ENCODE data around the gene PLEKHA7. TPM values are rescaled to one million over a fixed set of nuclear protein-coding genes. Genes with fewer than 3 reads are reported as not detected.

PLEKHA7 gene
- total and polyA plus RNA-seq, 2 donors = 2.0 to 7.3 TPM

GRCh38 chr11:17012712-17013547, 1.3 kb downstream of the PLEKHA7 start:
- 43% methylated on average over 38 of the region's 38 CpGs for WGBS
- no peak for DNase-seq (ENCODE audit: low read depth in 6 of 9, low spot score in 9 of 9)
- H3K4me3 ChIP-seq (ENCODE audit: low read length in 2 of 2) = peak overlapping the region in 1 of 2 donors; percentile 85
- H3K27me3 ChIP-seq (ENCODE audit: control insufficient read depth in 2 of 2, insufficient read depth in 1 of 2, low read length in 1 of 2) = peaks cover 6 to 75% of the 10 kb centered on the region in 2 donors
- no peak overlapping the region for H3K27ac ChIP-seq (ENCODE audit: low read depth in 1 of 2, low read length in 1 of 2)
- no peaks in the 10 kb centered on the region for H3K36me3 ChIP-seq (ENCODE audit: control insufficient read depth in 2 of 2, insufficient read depth in 2 of 2, low read length in 1 of 2)
- peaks cover 7 to 10% of the 10 kb centered on the region in 2 donors for H3K4me1 ChIP-seq (ENCODE audit: control insufficient read depth in 2 of 2, insufficient read depth in 2 of 2, low read length in 2 of 2)
- no peaks in the 10 kb centered on the region for H3K9me3 ChIP-seq (ENCODE audit: control insufficient read depth in 2 of 2, insufficient read depth in 1 of 2, low read length in 1 of 2)

- Histone ChIP-seq H3K4me3 (ENCODE audit: low read length in 2 of 2) (no peak overlapping the region), H3K4me1 (ENCODE audit: control insufficient read depth in 2 of 2, insufficient read depth in 2 of 2, low read length in 2 of 2) (peaks cover 7 to 10% of the 10 kb centered on the region in 2 donors), H3K9me3 (ENCODE audit: control insufficient read depth in 2 of 2, insufficient read depth in 1 of 2, low read length in 1 of 2) (no peaks in the 10 kb centered on the region), H3K27ac (ENCODE audit: low read depth in 1 of 2, low read length in 1 of 2) (no peak overlapping the region), H3K27me3 (ENCODE audit: control insufficient read depth in 2 of 2, insufficient read depth in 1 of 2, low read length in 1 of 2) (peaks cover 6 to 73% of the 10 kb centered on the region in 2 donors), H3K36me3 (ENCODE audit: control insufficient read depth in 2 of 2, insufficient read depth in 2 of 2, low read length in 1 of 2) (no peaks in the 10 kb centered on the region)
- WGBS = 97% methylated on average over 6 of the region's 6 CpGs
- no peak for DNase-seq (ENCODE audit: low read depth in 6 of 9, low spot score in 9 of 9)
These were observed 2.0 kb downstream of the PLEKHA7 start for GRCh38 chr11:17012179-17012578.

GRCh38 chr11:17010851-17011420, 3.3 kb downstream of the PLEKHA7 start:
- Histone ChIP-seq H3K4me1 (ENCODE audit: control insufficient read depth in 2 of 2, insufficient read depth in 2 of 2, low read length in 2 of 2) (peaks cover 7 to 10% of the 10 kb centered on the region in 2 donors), H3K9me3 (ENCODE audit: control insufficient read depth in 2 of 2, insufficient read depth in 1 of 2, low read length in 1 of 2) (no peaks in the 10 kb centered on the region), H3K27ac (ENCODE audit: low read depth in 1 of 2, low read length in 1 of 2) (no peak overlapping the region), H3K36me3 (ENCODE audit: control insufficient read depth in 2 of 2, insufficient read depth in 2 of 2, low read length in 1 of 2) (no peaks in the 10 kb centered on the region), H3K27me3 (ENCODE audit: control insufficient read depth in 2 of 2, insufficient read depth in 1 of 2, low read length in 1 of 2) (peaks cover 6 to 62% of the 10 kb centered on the region in 2 donors), H3K4me3 (ENCODE audit: low read length in 2 of 2) (no peak overlapping the region)
- 84% methylated on average over 8 of the region's 8 CpGs for WGBS
- no peak for DNase-seq (ENCODE audit: low read depth in 6 of 9, low spot score in 9 of 9)

GRCh38 chr11:17008099-17008498, 6.1 kb downstream of the PLEKHA7 start:
- Histone ChIP-seq H3K4me3 (ENCODE audit: low read length in 2 of 2) (no peak overlapping the region), H3K27me3 (ENCODE audit: control insufficient read depth in 2 of 2, insufficient read depth in 1 of 2, low read length in 1 of 2) (peaks cover 6 to 36% of the 10 kb centered on the region in 2 donors), H3K9me3 (ENCODE audit: control insufficient read depth in 2 of 2, insufficient read depth in 1 of 2, low read length in 1 of 2) (no peaks in the 10 kb centered on the region), H3K4me1 (ENCODE audit: control insufficient read depth in 2 of 2, insufficient read depth in 2 of 2, low read length in 2 of 2) (peaks cover 0 to 2% of the 10 kb centered on the region in 2 donors), H3K36me3 (ENCODE audit: control insufficient read depth in 2 of 2, insufficient read depth in 2 of 2, low read length in 1 of 2) (no peaks in the 10 kb centered on the region), H3K27ac (ENCODE audit: low read depth in 1 of 2, low read length in 1 of 2) (no peak overlapping the region)
- 98% methylated on average over 3 of the region's 3 CpGs for WGBS
- DNase-seq (ENCODE audit: low read depth in 6 of 9, low spot score in 9 of 9) = no peak

GRCh38 chr11:17005646-17006045, 8.6 kb downstream of the PLEKHA7 start:
- no peaks in the 10 kb centered on the region for H3K36me3 ChIP-seq (ENCODE audit: control insufficient read depth in 2 of 2, insufficient read depth in 2 of 2, low read length in 1 of 2)
- H3K4me1 ChIP-seq (ENCODE audit: control insufficient read depth in 2 of 2, insufficient read depth in 2 of 2, low read length in 2 of 2) = no peaks in the 10 kb centered on the region
- no peak overlapping the region for H3K4me3 ChIP-seq (ENCODE audit: low read length in 2 of 2)
- 44% methylated on average over 3 of the region's 3 CpGs for WGBS
- no peak for DNase-seq (ENCODE audit: low read depth in 6 of 9, low spot score in 9 of 9)
- H3K27ac ChIP-seq (ENCODE audit: low read depth in 1 of 2, low read length in 1 of 2) = no peak overlapping the region
- H3K9me3 ChIP-seq (ENCODE audit: control insufficient read depth in 2 of 2, insufficient read depth in 1 of 2, low read length in 1 of 2) = no peaks in the 10 kb centered on the region
- H3K27me3 ChIP-seq (ENCODE audit: control insufficient read depth in 2 of 2, insufficient read depth in 1 of 2, low read length in 1 of 2) = peaks cover 0 to 12% of the 10 kb centered on the region in 2 donors

GRCh38 chr11:17004486-17005148, 9.6 kb downstream of the PLEKHA7 start:
- Histone ChIP-seq H3K36me3 (ENCODE audit: control insufficient read depth in 2 of 2, insufficient read depth in 2 of 2, low read length in 1 of 2) (no peaks in the 10 kb centered on the region), H3K4me1 (ENCODE audit: control insufficient read depth in 2 of 2, insufficient read depth in 2 of 2, low read length in 2 of 2) (no peaks in the 10 kb centered on the region), H3K9me3 (ENCODE audit: control insufficient read depth in 2 of 2, insufficient read depth in 1 of 2, low read length in 1 of 2) (no peaks in the 10 kb centered on the region), H3K27ac (ENCODE audit: low read depth in 1 of 2, low read length in 1 of 2) (no peak overlapping the region), H3K27me3 (ENCODE audit: control insufficient read depth in 2 of 2, insufficient read depth in 1 of 2, low read length in 1 of 2) (peaks cover 0 to 4% of the 10 kb centered on the region in 2 donors), H3K4me3 (ENCODE audit: low read length in 2 of 2) (no peak overlapping the region)
- 83% methylated on average over 7 of the region's 7 CpGs for WGBS
- no peak for DNase-seq (ENCODE audit: low read depth in 6 of 9, low spot score in 9 of 9)

- WGBS = 92% methylated on average over 2 of the region's 2 CpGs
- peaks cover 0 to 3% of the 10 kb centered on the region in 2 donors for H3K27me3 ChIP-seq (ENCODE audit: control insufficient read depth in 2 of 2, insufficient read depth in 1 of 2, low read length in 1 of 2)
- no peak overlapping the region for H3K27ac ChIP-seq (ENCODE audit: low read depth in 1 of 2, low read length in 1 of 2)
- H3K9me3 ChIP-seq (ENCODE audit: control insufficient read depth in 2 of 2, insufficient read depth in 1 of 2, low read length in 1 of 2) = no peaks in the 10 kb centered on the region
- H3K4me1 ChIP-seq (ENCODE audit: control insufficient read depth in 2 of 2, insufficient read depth in 2 of 2, low read length in 2 of 2) = no peaks in the 10 kb centered on the region
- no peak for DNase-seq (ENCODE audit: low read depth in 6 of 9, low spot score in 9 of 9)
- H3K4me3 ChIP-seq (ENCODE audit: low read length in 2 of 2) = no peak overlapping the region
- no peaks in the 10 kb centered on the region for H3K36me3 ChIP-seq (ENCODE audit: control insufficient read depth in 2 of 2, insufficient read depth in 2 of 2, low read length in 1 of 2)
These were observed 10.8 kb downstream of the PLEKHA7 start for GRCh38 chr11:17003426-17003825.

- Histone ChIP-seq H3K36me3 (ENCODE audit: control insufficient read depth in 2 of 2, insufficient read depth in 2 of 2, low read length in 1 of 2) (no peaks in the 10 kb centered on the region), H3K9me3 (ENCODE audit: control insufficient read depth in 2 of 2, insufficient read depth in 1 of 2, low read length in 1 of 2) (no peaks in the 10 kb centered on the region), H3K4me1 (ENCODE audit: control insufficient read depth in 2 of 2, insufficient read depth in 2 of 2, low read length in 2 of 2) (no peaks in the 10 kb centered on the region), H3K4me3 (ENCODE audit: low read length in 2 of 2) (no peak overlapping the region), H3K27me3 (ENCODE audit: control insufficient read depth in 2 of 2, insufficient read depth in 1 of 2, low read length in 1 of 2) (no peaks in the 10 kb centered on the region), H3K27ac (ENCODE audit: low read depth in 1 of 2, low read length in 1 of 2) (no peak overlapping the region)
- no peak for DNase-seq (ENCODE audit: low read depth in 6 of 9, low spot score in 9 of 9)
- 97% methylated on average over 4 of the region's 4 CpGs for WGBS
These were observed 11.7 kb downstream of the PLEKHA7 start for GRCh38 chr11:17002543-17002942.

- H3K4me1 ChIP-seq (ENCODE audit: control insufficient read depth in 2 of 2, insufficient read depth in 2 of 2, low read length in 2 of 2) = no peaks in the 10 kb centered on the region
- no peak for DNase-seq (ENCODE audit: low read depth in 6 of 9, low spot score in 9 of 9)
- WGBS = 94% methylated on average over 3 of the region's 3 CpGs
These were observed 12.4 kb downstream of the PLEKHA7 start for GRCh38 chr11:17001806-17002205.

More at GRCh38 chr11:17001806-17002205, 12.4 kb downstream of the PLEKHA7 start:
- no peaks in the 10 kb centered on the region for H3K27me3 ChIP-seq (ENCODE audit: control insufficient read depth in 2 of 2, insufficient read depth in 1 of 2, low read length in 1 of 2)
- H3K4me3 ChIP-seq (ENCODE audit: low read length in 2 of 2) = no peak overlapping the region
- H3K9me3 ChIP-seq (ENCODE audit: control insufficient read depth in 2 of 2, insufficient read depth in 1 of 2, low read length in 1 of 2) = no peaks in the 10 kb centered on the region
- no peaks in the 10 kb centered on the region for H3K36me3 ChIP-seq (ENCODE audit: control insufficient read depth in 2 of 2, insufficient read depth in 2 of 2, low read length in 1 of 2)
- H3K27ac ChIP-seq (ENCODE audit: low read depth in 1 of 2, low read length in 1 of 2) = no peak overlapping the region

Data from thymus (tissue), 11 donors.